ENCODE data around the gene DHX57.

GRCh38 chr2:38788306-38788705, 87.4 kb downstream of the DHX57 start:
- no peak for TF ChIP-seq POLR2AphosphoS5 (IDR thresholded peaks at IDR 0.05)
- no peak for TF ChIP-seq CTCF (IDR thresholded peaks at IDR 0.05)
- TF ChIP-seq POLR2A (IDR thresholded peaks at IDR 0.05): no peak

Measured in prostate gland (tissue), 2 donors.